ENCODE measurements around the gene JUP.

Gene JUP

DNA sequence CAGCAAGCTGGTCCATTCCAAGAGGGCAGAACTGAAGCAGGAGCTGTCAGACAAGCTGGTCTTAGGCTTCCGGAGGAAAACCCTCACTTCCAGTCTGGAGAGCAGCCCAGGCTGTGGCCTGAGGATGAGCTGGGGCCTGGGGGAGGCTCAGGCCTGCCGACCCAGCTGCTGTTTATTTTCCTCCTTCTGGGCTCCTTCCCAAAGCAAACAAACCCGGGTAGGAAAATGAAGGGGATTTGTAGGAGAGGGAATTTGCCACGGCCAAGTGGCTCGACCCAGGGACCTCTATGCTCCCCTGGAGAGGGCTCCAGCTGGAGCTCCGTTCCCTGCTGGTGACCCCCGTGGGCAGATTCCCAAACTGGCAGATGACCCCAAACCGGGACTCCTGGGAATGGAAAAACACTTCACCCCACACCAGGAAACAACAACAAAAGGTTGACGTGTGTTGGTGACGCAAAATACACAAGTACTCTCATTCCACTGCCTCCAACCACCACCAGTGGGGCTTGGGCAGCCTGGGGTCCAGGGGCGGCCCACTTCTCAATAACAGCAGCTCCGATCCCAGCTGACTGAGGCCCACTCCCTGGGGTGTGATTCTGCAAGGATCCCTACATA is 8.8 kb downstream of the JUP start:
- DNase-seq: peak; percentile 25 to 29

DNA sequence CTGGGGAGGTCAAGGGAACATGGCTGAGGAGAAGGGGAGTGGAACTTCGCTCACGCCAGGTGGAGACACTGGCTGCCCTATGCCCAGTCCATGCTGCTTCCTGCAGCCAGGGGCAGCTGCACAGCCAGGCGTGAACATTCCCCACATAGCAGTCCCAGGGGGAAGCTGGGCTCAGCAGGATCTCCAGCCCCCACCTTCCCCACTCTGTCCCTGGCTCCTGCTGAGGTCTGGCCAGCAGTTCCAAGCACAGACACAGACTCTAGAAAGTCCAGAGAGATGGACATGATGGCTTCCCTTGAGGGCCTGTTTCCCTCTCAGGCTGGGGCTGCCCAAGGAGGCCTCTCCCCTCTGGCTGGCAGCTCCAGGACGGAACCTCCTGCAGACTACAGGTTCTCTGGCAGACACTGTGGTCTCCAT is 9.3 kb downstream of the JUP start:
- no peak for DNase-seq

DNA sequence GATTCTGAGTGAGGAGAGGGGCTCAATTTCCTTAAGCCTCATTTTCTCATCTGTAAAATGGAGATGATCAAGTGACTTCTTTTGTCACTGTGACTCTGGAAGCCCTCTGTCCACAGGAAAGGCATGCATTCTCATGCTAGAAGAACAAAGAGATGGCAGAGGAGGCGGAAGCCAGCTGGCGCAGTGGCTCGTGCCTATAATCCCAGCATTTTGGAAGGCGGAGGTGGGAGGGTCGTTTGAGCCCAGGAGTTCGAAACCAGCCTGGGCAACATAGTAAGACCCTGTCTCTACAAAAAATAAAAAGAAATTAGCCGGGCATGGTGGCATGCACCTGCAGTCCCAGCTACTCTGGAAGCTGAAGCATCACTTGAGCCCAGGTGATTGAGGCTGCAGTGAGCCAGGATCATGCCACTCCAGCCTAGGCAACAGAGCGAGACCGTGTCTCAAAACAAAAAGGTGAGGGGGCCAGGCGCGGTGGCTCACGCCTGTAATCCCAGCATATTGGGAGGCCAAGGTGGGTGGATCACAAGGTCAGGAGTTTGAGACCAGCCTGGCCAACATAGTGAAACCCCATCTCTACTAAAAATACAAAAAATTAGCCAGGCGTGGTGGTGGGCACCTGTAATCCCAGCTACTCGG is 10.1 kb downstream of the JUP start:
- peak in 1 of 2 donors; percentile 34 for DNase-seq

- peak; percentile 67 to 73 for DNase-seq
Measured at GRCh38 chr17:41775394-41776226, 10.9 kb downstream of the JUP start.

DNA sequence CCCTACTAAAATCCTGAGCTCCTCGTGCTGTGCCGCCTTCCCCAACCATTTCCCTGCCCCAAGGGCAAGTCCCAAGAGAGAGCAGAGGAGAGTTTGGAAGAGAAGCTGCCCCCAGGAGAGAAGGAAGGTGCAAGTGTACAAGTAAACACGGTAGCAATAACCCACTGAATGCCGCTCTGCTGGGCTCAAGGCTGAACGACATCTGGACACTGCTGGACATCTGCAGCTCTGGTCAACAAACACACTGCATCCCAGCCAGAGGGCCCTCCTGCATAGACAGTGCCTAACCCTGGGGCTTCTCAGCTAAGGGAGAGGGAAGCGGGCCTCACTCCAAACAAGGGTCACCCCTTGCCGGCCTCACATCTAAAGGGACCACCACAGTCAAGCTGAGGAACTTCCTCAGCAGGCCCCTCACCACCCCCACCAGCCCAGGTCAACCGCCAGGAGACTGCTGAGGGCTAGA is 12.7 kb downstream of the JUP start:
- no peak for DNase-seq

DNA sequence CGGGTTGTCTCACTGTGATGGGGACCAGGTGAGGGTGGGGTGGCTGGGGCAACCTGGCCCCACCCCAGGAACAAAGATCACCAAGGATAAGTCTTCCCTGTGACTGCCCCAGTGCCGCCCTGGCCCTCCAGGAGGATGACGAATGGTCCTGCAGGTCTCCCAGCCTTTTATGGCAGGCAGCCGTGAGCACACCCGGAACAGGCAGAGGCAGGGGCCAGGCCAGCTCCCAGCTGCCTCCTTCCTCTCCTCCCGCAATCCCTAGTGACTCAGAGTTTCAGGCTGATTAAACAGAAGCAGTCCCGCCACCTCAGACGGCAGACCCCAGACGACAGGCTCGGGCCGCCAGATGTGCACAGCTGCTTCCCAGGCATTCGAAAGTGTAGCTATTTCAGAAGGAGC is 13.3 kb downstream of the JUP start:
- DNase-seq: no peak

GRCh38 chr17:41772586-41773189 is 13.8 kb downstream of the JUP start:
- DNase-seq: no peak

DNA sequence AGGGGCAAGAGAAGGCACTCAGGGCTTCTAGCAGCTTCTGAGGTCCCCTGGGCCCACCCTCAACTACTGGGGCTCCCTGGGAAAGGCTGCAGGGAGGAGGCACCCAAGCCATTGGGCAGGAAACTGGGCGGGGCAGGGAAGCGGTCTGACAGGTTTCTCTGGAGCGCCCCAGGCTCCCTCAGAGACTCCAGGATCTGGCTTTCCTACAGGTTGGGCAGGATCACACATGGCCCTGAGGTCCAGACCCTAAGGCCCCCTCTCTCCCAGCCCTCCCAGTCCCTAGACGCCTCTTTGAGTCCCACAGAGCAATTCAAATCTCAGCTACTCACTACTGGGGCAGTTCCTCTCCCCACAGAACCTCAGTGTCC is 14.3 kb downstream of the JUP start:
- DNase-seq: no peak

DNA sequence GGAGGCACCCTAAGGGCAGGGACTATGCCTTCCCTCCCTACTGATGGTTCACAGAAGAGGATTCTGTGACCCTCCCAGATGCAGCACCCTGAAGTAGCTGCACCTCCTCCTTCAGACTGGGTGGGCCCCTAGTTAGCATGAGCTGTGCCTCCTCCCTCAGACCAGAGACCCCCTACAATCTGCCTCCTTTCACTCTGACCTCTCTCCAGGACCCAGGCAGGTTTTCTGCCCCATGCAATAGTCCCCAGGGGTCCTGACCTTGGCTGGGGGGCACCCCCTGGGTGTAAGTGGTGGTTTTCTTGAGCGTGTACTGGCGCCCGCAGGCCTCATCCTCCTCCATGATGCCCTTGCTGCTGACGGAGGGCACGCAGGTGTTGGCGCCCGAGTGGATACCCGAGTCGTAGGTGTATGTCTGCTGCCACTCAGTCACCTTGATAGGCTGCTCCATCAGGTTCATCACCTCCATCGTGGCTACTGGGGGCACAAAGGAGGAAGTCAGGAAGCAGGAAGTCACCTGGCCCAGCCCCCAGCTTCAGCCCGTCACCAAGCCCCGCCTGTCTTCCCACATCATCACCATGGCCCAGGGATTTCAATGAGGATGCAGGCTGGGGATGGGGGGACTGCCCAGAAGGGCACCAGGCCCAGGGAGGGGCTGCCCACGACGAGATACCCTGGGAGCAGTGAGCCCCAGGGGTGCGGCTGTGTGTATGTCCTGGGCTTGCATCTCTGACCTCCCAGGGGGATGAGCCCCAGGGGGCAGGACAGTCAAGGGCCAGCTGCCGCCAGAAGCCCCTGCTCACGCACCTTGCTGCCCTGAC is 14.9 kb downstream of the JUP start:
- DNase-seq: no peak

DNA sequence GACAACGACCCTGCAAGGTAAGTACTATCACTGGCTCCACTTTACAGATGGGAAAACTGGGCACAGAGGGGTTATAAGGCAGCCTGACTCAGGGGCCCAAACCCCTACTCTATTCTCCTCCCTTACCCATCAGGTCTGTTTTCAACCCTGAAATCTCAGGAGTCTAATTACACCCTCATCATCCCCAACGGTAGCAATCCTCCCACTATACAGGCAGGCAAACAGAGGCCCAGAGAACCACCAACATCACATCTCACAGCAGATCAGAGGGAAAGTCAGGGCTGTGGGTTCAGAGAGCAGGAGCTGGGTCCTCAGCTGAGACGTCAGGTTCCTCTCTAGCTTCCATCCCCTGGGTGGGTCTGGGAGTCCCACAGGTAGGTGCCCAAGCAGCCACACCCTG is 16.5 kb downstream of the JUP start:
- no peak for DNase-seq

DNA sequence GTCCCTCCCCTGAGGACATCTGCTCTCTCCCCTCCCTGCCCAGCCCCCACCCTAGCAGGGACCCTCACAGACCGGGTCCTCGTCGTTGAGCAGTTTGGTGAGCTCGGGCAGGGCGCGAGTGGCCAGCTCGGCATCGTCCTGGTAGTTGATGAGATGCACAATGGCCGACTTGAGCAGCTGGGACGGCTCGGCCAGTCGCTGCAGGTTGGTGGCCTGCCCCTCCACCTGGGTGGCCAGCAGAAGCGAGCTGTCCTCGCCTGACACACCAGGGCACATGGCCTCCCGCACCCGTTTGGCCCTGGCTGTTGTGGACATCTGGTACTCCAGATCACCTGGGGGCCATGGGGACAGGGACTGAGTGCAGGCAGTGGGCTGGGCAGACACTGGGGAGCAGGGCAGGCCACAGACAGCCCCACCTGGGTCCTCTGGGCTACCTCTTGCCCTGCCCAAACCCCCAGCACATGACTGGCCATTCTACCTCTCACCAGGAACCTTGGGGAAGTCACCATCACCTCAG is 17.1 kb downstream of the JUP start:
- DNase-seq: no peak

DNA sequence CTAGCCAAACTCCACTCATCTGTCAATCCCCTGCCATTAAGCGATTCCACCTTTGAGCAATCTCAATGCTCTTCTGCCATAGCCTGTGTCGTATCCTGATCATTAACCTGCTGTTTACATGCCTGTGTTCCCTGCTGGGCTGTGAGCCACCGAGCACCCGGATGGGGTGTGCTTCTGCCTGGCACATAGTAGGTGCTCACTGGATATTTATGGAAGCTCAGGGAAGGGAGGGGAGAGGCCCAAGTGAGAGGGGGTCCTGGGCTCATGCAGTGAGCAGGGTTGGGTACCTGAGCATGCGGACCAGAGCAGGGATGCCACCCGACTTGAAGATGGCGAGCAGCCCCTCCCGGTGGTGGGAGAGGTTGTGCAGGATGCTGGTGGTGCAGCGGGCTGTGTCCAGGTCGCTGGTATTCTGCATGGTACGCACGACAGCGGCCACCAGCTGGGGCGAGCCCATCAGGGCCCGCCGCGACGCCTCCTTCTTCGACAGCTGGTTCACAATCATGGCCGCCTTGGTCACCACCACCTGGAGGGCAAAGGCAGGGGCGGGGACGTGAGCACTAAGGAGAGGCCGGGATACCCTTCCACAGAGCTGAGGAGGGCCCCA is 17.7 kb downstream of the JUP start:
- no peak for DNase-seq

DNA sequence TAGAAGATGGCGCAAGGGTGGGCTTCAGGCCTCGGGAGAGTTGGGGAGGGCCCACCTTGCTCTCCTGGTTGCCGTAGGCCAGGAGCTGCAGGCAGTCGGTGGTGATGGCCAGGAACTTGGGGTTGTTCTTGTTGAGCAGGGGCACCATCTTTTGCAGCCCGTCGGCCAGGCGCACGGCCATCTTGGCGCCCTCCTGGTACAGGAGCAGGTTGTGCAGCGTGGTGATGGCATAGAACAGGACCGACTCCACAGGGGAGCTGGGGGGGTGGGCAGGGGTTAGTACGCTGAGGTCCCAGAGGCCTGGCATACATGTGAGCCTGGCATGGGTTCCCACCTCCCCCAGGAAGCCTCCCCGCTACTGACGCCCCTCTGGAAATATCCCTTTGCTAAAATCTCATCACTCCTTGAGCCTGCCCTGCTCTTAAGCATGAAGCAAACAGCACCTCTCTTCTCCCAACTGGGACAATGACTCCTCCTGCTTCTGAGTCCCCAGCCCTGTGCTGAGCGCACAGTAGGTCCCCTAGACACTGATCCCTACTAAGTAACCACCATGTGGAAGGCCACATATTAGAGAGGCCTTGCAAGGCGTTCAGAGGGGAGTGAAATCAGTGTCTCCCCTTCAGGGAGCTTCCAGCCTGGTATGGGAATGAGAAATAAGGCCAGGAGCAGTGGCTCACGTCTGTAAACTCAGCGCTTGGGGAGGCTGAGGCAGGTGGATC is 19.0 kb downstream of the JUP start:
- DNase-seq: no peak

DNA sequence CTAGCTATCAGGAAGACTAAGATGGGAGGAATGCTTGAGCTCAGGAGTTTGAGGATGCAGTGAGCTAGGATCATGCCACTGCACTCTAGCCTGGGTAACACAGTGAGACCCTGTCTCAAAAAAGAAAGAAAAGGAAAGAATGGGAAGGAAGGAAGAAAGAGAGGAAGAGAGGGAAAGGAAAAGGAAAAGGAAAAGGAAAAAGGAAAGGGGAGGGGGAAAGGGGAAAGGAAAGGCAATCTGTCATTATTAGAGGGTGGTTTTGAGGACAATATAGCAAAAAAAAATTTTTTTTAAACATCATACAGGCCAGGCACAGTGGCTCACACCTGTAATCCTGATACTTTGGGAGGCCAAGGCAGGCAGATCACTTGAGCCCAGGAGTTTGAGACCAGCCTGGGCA is 20.4 kb downstream of the JUP start:
- DNase-seq: no peak

GRCh38 chr17:41763327-41763726 is 23.2 kb downstream of the JUP start:
- DNase-seq: no peak

GRCh38 chr17:41762841-41763240 is 23.7 kb downstream of the JUP start:
- no peak for DNase-seq

DNA sequence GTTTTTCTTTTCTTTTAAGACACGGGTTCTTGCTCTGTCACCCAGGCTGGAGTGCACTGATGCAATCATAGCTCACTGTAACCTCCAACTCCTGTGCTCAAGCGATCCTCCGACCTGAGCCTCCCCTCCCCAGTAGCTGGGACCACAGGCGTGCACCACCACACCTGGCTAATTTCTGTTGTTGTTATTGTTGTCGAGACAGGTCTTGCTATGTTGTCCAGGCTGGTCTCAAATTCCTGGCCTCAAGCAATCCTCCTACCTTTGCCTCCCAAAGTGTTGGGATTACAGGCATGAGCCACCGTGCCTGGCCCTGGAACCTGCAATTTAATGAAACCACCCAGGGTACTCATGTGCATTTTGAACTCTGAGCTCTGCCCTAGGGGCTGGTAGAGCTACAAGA is 24.1 kb downstream of the JUP start:
- no peak for DNase-seq

DNA sequence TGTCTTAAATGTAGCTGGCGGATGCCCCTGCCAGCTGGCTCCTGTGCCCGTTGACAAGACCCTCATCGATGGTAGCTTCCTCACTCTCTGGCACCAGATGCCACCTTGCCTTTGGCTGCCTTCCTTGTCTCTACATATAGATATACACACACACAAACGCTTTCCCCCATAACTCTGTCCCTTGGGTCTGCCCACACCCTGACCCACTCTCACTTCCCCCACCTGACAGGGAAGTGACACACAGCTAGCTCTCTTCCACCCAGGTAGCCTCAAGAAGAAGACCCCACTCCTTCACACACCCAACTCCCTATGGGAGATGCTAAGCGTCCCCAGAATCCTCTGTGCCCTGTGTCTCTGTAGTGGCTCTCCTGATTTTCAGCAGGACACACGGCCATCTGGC is 25.6 kb downstream of the JUP start:
- no peak for DNase-seq

GRCh38 chr17:41758601-41759000 is 27.9 kb downstream of the JUP start:
- no peak for DNase-seq

GRCh38 chr17:41754066-41754465 is 32.4 kb downstream of the JUP start:
- DNase-seq: no peak

DNA sequence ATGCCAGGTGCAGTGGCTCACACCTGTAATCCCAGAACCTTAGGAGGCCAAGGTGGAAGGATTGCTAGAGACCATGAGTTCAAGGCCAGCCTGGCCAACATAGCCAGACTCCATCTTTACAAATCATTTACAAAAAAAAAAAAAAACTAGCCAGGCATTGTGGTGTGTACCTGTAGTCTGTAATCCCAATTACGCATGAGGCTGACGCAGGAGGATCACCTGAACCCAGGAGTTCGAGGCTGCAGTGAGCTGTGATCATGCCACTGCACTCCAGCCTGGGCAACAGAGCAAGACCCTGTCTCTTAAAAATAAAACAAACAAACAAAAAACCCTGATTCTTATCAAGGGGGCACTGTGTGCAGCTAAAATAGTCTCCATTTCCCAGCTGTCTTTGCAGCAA is 35.2 kb downstream of the JUP start:
- no peak for DNase-seq

All from hippocampal formation (tissue), 2 donors.